CD4-positive, alpha-beta T cell treated with Interferon gamma for 1 hour (primary cell): ENCODE data around the gene TMEM145.

ENCODE experiments used
- DNase-seq: peaks from one replicate; pipeline ENCODE4 v3.0.0-alpha.2; 2020

The TMEM145 gene

DNA sequence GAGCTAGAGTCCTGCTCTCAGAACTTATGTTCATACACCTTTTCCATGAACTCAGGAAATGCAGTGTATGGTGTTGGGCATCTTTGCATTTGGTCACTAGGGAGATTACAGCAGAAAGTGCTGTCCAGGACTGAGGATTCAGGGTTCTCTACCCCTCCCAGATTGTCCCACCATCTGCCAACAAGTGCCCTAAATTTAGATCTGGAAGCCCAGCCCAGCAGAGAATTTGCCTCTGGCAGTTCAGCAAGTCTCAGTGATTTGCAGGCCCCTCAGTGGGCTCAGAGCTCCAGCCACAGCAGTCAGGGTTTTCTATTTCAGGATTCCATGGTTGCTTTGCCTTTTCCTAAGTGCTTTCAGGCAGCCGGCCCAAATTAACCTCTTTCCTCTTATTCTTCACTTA is 53.6 kb downstream of the TMEM145 start:
- no peak for DNase-seq

DNA sequence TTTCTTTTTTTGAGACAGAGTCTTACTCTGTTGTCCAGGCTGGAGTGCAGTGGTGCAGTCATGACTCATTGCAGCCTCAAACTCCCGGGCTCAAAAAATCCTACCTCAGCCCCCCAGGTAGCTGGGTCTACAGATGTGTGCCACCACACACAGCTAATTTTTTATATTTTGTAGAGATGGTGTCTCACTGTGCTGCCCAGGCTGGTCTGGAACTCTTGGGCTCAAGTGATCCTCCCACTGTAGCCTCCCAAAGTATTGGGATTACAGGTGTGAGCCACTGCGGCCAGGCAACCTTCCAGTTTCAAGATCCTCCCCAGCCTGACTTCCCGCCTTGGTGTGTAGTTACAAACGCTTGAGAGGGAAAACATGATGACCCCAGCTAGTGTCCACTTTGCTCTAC is 54.8 kb downstream of the TMEM145 start:
- no peak for DNase-seq

DNA sequence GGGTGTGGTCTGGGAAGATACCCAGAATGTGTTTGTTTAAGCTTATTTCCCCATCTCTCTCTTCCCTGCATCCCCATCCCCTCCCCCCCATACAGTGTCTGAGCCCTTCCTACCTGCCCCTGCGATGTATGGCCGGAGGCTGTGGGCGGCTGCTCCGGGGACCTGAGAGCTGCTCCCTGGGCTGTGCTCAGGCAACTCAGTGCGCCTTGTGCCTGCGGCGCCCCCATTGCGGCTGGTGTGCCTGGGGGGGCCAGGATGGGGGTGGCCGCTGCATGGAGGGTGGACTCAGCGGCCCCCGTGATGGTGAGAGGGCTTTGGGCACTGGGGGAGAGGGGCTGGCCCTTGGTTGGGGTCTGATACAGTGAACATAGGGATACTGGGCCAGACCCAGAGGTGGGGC is 55.3 kb downstream of the TMEM145 start:
- DNase-seq: no peak

DNA sequence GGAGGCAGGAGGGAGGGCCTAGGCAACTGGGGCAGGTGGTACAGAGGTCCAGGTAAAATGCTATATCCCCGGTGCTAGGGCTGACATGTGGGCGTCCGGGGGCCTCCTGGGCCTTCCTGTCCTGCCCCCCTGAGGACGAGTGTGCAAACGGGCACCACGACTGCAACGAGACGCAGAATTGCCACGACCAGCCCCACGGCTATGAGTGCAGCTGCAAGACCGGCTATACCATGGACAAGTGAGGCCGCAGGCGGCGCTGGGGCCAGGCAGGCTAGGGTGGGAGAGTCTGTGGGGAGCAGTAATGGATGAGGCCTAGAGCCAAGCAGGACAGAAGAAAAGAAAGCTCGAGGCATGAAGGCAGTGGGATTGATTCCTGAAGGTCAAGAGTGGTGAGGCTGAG is 55.7 kb downstream of the TMEM145 start:
- no peak for DNase-seq

DNA sequence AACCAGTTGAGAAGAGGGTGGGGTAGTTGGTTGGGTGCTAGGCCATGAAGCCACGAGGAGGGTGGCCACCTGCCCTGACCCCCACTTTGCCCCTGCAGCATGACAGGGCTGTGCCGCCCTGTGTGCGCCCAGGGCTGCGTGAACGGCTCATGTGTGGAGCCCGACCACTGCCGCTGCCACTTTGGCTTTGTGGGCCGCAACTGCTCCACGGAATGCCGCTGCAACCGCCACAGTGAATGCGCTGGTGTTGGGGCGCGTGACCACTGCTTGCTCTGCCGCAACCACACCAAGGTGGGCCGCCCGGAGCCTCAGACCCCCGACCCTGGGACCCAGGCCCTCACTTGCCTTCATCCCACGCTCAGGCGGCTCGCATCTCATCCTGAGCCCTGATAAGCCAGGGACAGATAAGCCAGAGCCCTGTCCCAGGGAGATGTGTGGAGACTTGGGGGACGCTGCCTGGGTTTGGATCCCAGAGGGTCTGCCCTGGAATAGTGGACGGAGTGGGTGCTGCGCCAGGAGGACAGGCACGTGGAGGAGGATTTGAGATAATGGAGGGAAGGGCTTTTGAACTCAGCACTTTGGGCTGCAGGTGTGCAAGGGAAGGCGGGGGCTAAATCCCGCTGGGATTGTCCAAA is 56.4 kb downstream of the TMEM145 start:
- no peak for DNase-seq

DNA sequence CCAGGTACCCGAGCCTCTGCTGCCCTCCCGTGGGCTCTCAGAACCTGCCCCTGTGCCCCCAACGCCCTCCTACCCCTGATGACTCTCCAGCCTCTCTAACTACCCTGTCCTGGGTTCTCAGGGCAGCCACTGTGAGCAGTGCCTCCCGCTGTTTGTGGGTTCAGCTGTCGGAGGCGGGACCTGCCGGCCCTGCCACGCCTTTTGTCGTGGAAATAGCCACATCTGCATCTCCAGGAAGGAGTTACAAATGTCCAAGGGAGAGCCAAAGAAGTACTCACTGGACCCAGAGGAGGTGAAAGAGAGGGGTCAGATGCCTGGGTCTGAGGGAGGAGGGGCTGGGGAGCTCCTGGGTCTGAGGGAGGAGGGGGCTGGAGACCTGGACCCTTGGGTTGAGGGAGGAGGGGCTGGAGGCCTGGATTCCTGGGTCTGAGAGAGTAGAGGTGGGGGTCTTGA is 57.0 kb downstream of the TMEM145 start:
- no peak for DNase-seq

DNA sequence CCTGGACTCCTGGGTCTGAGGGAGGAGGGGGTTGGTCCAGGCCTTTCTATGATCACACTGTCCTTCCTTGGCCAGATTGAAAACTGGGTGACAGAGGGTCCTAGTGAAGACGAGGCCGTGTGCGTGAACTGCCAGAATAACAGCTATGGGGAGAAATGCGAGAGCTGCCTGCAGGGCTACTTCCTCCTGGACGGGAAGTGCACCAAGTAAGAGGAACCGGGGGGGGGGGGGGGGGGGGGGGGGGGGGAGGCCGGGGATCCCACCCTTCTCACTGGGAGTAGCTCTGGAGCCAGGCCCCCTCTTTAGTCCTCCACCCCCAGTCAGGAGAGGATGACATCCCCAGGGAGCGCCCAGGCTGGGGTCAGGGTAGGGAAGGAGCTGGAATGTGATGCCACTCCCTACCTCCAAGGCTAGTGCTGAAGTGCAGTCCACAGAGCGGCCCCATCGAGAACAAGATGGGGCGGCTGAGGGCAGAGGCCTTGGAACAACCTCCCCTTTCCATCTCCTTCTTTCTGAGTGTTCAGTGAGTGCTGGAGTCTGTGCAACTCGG is 57.6 kb downstream of the TMEM145 start:
- no peak for DNase-seq
